IMR-90 (cell line): ENCODE measurements around the gene WDTC1. TPM values are rescaled to one million over a fixed set of nuclear protein-coding genes. Genes with fewer than 3 reads are reported as not detected.

Source experiments
- ATAC-seq: fragments of 200-7000 bp; cut with Tn5 transposase; 2 replicates; pipeline ENCODE4 v1.9.1; 2020; ENCODE audit warnings: low read depth, mild to moderate bottlenecking, moderate library complexity
- BruUV-seq: library from RNA; stranded (reverse); fragments of 400-500 nt; replicated peaks from 2 replicates; lab custom pipeline; 2021; lab: Mats Ljungman, UMichigan
- CTCF ChIA-PET: fragments of 300-600 bp; formaldehyde crosslinking; extraction: SDS; loops from one replicate; lab custom pipeline; 2021; ENCODE audit warnings: antibody characterized with exemption; lab: Yijun Ruan, JAX
- POLR2A ChIA-PET: fragments of 300-600 bp; sonication (Branson Sonifier 250); formaldehyde crosslinking; loops from one replicate; lab custom pipeline; 2022; ENCODE audit warnings: antibody characterized with exemption; ENCODE audit not compliant: unreplicated experiment; lab: Charles Lee
- DNase-seq: peaks from one replicate; pipeline ENCODE4 v3.0.0; 2013
- H2AFZ ChIP-seq: replicated peaks from 2 replicates; pipeline ENCODE3; 2013; ENCODE audit warnings: low read length, mild to moderate bottlenecking; ENCODE audit not compliant: poor library complexity
- H2AK5ac ChIP-seq: 2 replicates; pipeline ENCODE4 v1.6.1; 2013; ENCODE audit warnings: low read depth, low read length, inconsistent platforms
- H2AK9ac ChIP-seq: replicated peaks from 2 replicates; pipeline ENCODE3; 2013; ENCODE audit warnings: mild to moderate bottlenecking, low read depth, low read length, moderate library complexity; ENCODE audit not compliant: poor library complexity
- H2BK120ac ChIP-seq: 2 replicates; pipeline ENCODE4 v1.6.1; 2013; ENCODE audit warnings: low read depth, low read length, inconsistent platforms
- H2BK15ac ChIP-seq: 3 replicates; pipeline ENCODE4 v1.6.1; 2013; ENCODE audit warnings: low read depth, low read length, inconsistent platforms
- H2BK20ac ChIP-seq: 2 replicates; pipeline ENCODE4 v1.6.1; 2013; ENCODE audit warnings: low read depth, mild to moderate bottlenecking, inconsistent platforms, low read length, moderate library complexity
- H2BK5ac ChIP-seq: 2 replicates; pipeline ENCODE4 v1.6.1; 2013; ENCODE audit warnings: mild to moderate bottlenecking, low read depth, low read length, inconsistent platforms; ENCODE audit not compliant: poor library complexity, severe bottlenecking
- H3K14ac ChIP-seq: replicated peaks from 2 replicates; pipeline ENCODE4 v1.6.1; 2013; ENCODE audit warnings: low read depth, low read length, inconsistent platforms
- H3K18ac ChIP-seq: 2 replicates; pipeline ENCODE4 v1.6.1; 2013; ENCODE audit warnings: low read depth, low read length, control low read depth
- H3K23ac ChIP-seq: 2 replicates; pipeline ENCODE4 v1.6.1; 2013; ENCODE audit warnings: low read depth, low read length, inconsistent platforms
- H3K27ac ChIP-seq: 2 replicates; pipeline ENCODE4 v1.5.1; 2013; ENCODE audit warnings: mild to moderate bottlenecking, control low read depth, low read length; ENCODE audit not compliant: insufficient read depth
- H3K27me3 ChIP-seq: 2 replicates; pipeline ENCODE4 v1.6.1; 2013; ENCODE audit warnings: low read length; ENCODE audit not compliant: control insufficient read depth, insufficient read depth
- H3K36me3 ChIP-seq: 2 replicates; pipeline ENCODE4 v1.6.1; 2013; ENCODE audit warnings: low read length, mixed read lengths; ENCODE audit not compliant: control insufficient read depth, insufficient read depth
- H3K4ac ChIP-seq: 2 replicates; pipeline ENCODE4 v1.6.1; 2013; ENCODE audit warnings: low read depth, low read length, inconsistent platforms
- H3K4me1 ChIP-seq: 2 replicates; pipeline ENCODE4 v1.6.1; 2013; ENCODE audit warnings: low read length, mixed read lengths; ENCODE audit not compliant: control insufficient read depth, insufficient read depth
- H3K4me2 ChIP-seq: 2 replicates; pipeline ENCODE4 v1.6.1; 2013; ENCODE audit warnings: low read depth, mild to moderate bottlenecking, control low read depth, low read length, moderate library complexity
- H3K4me3 ChIP-seq: 2 replicates; pipeline ENCODE4 v1.5.1; 2013; ENCODE audit warnings: low read depth, mild to moderate bottlenecking, control low read depth, low read length, moderate library complexity; ENCODE audit not compliant: insufficient read depth
- H3K56ac ChIP-seq: 2 replicates; pipeline ENCODE4 v1.6.1; 2013; ENCODE audit warnings: low read length, inconsistent platforms; ENCODE audit not compliant: insufficient read depth; ENCODE audit errors: extremely low read depth
- H3K79me1 ChIP-seq, 2 experiments: 2 replicates each; pipeline ENCODE4 v1.6.1; 2013; ENCODE audit warnings: low read length in 2 of 2, inconsistent platforms in 1 of 2, low read depth in 1 of 2
- H3K9ac ChIP-seq: 2 replicates; pipeline ENCODE4 v1.6.1; 2013; ENCODE audit warnings: low read depth, low read length, control low read depth
- H3K9me1 ChIP-seq: 2 replicates; pipeline ENCODE4 v1.6.1; 2013; ENCODE audit warnings: low read length, inconsistent platforms; ENCODE audit not compliant: insufficient read depth
- H3K9me3 ChIP-seq: 2 replicates; pipeline ENCODE4 v1.6.1; 2013; ENCODE audit warnings: low read length; ENCODE audit not compliant: control insufficient read depth, insufficient read depth
- H4K20me1 ChIP-seq: 2 replicates; pipeline ENCODE4 v1.6.1; 2013; ENCODE audit warnings: low read length, inconsistent platforms; ENCODE audit not compliant: insufficient read depth
- H4K5ac ChIP-seq: 2 replicates; pipeline ENCODE4 v1.6.1; 2013; ENCODE audit warnings: mild to moderate bottlenecking, low read depth, low read length, control low read depth
- H4K8ac ChIP-seq, 2 experiments: 2 replicates each; pipeline ENCODE4 v1.6.1; 2013; ENCODE audit warnings: low read depth in 2 of 2, low read length in 2 of 2, control low read depth in 1 of 2, inconsistent platforms in 1 of 2
- H4K91ac ChIP-seq: 2 replicates; pipeline ENCODE4 v1.6.1; 2013; ENCODE audit warnings: low read depth, low read length, inconsistent platforms; ENCODE audit not compliant: insufficient read depth
- NFE2L2 ChIP-seq: fragments of 150-350 bp; IDR thresholded peaks from 2 replicates; pipeline ENCODE4 v1.6.1; 2016; ENCODE audit warnings: low read depth, mild to moderate bottlenecking, low read length
- POLR2A ChIP-seq: IDR thresholded peaks from 2 replicates; pipeline ENCODE4 v1.6.1; 2012; ENCODE audit warnings: mild to moderate bottlenecking, low read depth, low read length
- RAD21 ChIP-seq: IDR thresholded peaks from 2 replicates; pipeline ENCODE4 v1.6.1; 2012; ENCODE audit warnings: low read length, improper control_type of control experiment
- WGBS, 2 experiments: methylation state at CpG; one replicate each; pipeline versions ENCODE4 v1.1.5 to v1.1.7; 2013; ENCODE audit warnings: missing lambda C conversion rate in 2 of 2; ENCODE audit not compliant: insufficient read length in 1 of 2; ENCODE audit errors: extremely low coverage in 2 of 2; 5-methylcytosine and 5-hydroxymethylcytosine counted together
- dilution Hi-C: fragments of 300-500 bp; cut with HindIII; formaldehyde crosslinking; loops from one replicate; pipeline ENCODE4 v1.14.3; 2018; ENCODE audit warnings: low sequenced_read_pairs; ENCODE audit not compliant: unreplicated experiment
- in situ Hi-C: fragments of 300-500 bp; cut with MboI; formaldehyde crosslinking; loops from 3 replicates; pipeline ENCODE4 v1.14.3; 2019; ENCODE audit warnings: low sequenced_read_pairs, inconsistent platforms, mixed read lengths
- intact Hi-C: fragments of 100-400 bp; cut with micrococcal nuclease; formaldehyde crosslinking; loops from 2 replicates; pipeline ENCODE4 v1.10.0; 2022
- polyA plus RNA-seq, 3 experiments: library from polyadenylated mRNA; depleted of rRNA; stranded (reverse); fragments of >200 nt; gene quantifications; 2 replicates each; pipeline ENCODE4 v1.2.3, GENCODE V29; 2012; ENCODE audit warnings: low replicate concordance in 1 of 3
- total RNA-seq: library from RNA; depleted of rRNA; stranded (reverse); fragments of >200 nt; gene quantifications from 2 replicates; pipeline ENCODE4 v1.2.3, GENCODE V29; 2012

The WDTC1 gene
- total and polyA plus RNA-seq, 2 of the 4 experiments (the other 2 are of a cell fraction) = 9.9 to 15.2 TPM

GRCh38 chr1:27353629-27354028 lies 119.2 kb downstream of the WDTC1 start:
- CTCF ChIA-PET = interaction anchor here (0.7 kb wide), 1 partner anchor 253 kb away, joined by 3 read pairs; no protein-coding TSS in a partner anchor
- Histone ChIP-seq H3K4me3 (no peak overlapping the region), H2AFZ (no peak overlapping the region), H3K9me1 (no peaks in the 10 kb centered on the region; the same call in 1 of the 2 replicates), H3K4ac (no peak overlapping the region), H3K56ac (no peak overlapping the region), H2BK5ac (no peak overlapping the region), H3K4me1 (peaks cover 5% of the 10 kb centered on the region; the same call in 1 of the 2 replicates), H3K18ac (no peak overlapping the region), H3K27ac (no peak overlapping the region), H2BK20ac (no peak overlapping the region), H3K9ac (no peak overlapping the region), H4K20me1 (no peaks in the 10 kb centered on the region), H2AK5ac (no peak overlapping the region), H4K91ac (no peak overlapping the region), H3K36me3 (peaks cover 19% of the 10 kb centered on the region), H2AK9ac (no peak overlapping the region), H4K5ac (no peak overlapping the region), H4K8ac (no peak overlapping the region), H3K4me2 (no peak overlapping the region), H3K79me1 (no peaks in the 10 kb centered on the region), H3K14ac (no peak overlapping the region), H3K27me3 (no peaks in the 10 kb centered on the region; the same call in 1 of the 2 replicates), H2BK120ac (no peak overlapping the region), H2BK15ac (no peak overlapping the region), H3K9me3 (no peaks in the 10 kb centered on the region), H3K23ac (no peak overlapping the region)
- TF ChIP-seq NFE2L2 (no peak), RAD21 (no peak), POLR2A (no peak)
- DNase-seq = no peak
- in situ Hi-C loops = no loop called here
- POLR2A ChIA-PET = no interaction called here
- dilution Hi-C loops = no loop called here
- intact Hi-C loops = no loop called here
- no peak for ATAC-seq
- WGBS, 2 experiments = no CpG with 5 or more reads among the region's 3 CpGs
- BruUV-seq = no TSS peak
